HG02973 (cell line): ENCODE data around the gene CRYGD.
A peak's percentile ranks its signal among the peaks of the same experiment; 100 is the strongest.

ENCODE experiments used
- ATAC-seq: cut with Tn5 transposase; IDR thresholded peaks from one replicate; pipeline ENCODE4 v1.9.1; 2021; ENCODE audit warnings: moderate library complexity; ENCODE audit not compliant: unreplicated experiment

The CRYGD gene

DNA sequence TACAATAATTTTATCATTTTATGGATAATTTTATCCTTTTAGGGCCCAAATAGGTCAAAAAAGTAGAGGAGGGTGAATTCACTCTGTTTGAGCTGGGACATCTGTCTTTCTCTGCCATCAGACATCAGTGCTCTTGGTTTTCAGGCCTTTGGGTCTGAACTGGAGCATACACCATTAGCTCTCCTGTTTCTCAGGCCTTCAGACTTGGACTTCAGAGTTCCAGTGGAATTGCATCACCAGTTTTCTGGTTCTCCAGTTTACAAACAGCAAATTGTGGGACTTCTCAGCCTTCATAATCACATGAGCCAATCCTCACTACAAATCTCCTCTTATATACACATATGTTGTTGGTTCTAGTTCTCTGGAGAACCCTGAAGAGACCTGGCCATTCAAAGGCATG lies 33.9 kb downstream of the CRYGD start:
- ATAC-seq, result no peak

DNA sequence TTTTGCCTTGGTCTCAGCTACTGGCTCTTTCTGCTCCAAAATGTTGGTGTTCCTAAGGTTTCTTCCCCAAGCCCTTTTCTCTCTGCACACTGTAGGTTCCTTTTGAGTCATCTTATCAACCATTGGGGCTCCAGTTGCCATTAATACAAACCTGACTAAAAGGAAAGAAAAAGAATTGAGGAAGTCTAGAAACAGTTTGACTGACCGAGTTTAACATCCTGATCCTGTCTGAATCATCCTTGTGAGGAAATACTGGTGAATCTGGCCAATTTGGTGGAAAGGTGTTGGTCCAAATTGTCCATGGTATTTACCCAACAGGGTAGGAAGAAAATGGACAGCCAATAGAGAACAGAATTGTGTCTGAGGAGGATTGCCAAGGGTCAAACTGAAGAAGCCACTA lies 38.3 kb downstream of the CRYGD start:
- ATAC-seq, result no peak

DNA sequence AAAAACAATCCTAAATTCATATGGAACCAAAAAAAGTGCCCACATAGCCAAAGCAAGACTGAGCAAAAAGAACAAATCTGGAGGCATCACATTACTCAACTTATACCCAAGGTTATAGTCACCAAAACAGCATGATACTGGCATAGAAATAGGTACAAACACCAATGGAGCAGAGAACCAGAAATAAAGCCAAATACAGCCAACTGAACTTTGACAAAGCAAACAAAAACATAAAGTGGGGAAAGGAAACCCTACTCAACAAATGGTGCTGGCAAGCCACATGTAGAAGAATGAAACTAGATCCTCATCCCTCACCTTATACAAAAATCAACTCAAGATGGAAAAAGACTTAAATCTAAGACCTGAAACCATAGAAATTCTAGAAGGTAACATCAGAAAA lies 40.5 kb downstream of the CRYGD start:
- no peak for ATAC-seq

DNA sequence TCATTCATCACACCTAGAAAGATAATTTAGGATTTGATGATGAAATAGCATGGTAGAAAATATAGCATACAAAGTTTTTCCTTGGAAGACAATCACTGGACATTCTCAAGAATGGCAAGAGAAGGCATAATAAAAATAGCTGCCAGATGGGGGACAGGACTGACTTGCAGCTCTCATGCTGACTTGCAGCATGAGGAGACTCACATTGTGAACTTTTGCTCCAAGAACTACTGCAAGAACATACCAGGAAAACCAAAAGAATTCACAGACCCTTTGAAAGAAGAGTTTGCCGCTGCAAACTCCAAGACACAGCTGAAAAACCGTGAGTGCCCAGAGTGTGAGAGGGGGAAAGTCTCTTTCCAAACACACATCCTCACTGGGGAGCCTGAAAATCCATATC lies 47.0 kb downstream of the CRYGD start:
- ATAC-seq, result no peak

DNA sequence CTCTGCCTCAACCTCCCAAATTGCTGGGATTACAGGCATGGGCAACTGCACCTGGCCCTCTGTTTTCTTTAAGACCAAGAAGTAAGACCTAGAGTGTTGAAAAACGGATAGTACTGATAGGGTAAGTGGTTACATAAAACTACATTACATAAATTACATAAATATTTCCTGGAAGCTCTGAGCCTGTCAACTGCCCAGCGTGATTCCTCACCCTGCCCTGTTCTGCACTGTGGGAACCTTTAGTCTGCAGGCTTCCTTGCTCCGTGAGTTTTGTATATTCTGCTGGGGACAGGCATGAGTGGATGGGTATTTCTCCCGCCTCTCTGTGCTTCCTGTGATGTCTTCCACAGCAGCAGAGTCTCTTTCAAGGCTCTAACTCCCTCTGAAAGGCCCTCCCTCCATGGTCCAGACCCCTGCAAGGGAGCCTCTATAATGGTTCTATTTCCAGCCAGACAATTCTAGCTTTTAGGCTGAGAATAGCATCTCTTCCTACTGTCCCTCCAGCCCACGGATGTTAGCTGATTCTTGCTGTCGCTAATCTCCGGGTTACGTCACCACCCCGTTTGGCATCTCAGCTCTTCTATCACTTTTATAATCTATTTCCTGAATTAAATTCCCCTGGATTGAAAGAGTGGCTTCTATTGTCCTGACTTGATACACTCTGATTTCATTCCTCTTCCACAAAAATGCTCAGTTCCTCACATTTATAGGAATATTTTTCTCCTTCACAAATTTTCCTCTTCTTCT lies 49.5 kb downstream of the CRYGD start:
- ATAC-seq, result no peak

DNA sequence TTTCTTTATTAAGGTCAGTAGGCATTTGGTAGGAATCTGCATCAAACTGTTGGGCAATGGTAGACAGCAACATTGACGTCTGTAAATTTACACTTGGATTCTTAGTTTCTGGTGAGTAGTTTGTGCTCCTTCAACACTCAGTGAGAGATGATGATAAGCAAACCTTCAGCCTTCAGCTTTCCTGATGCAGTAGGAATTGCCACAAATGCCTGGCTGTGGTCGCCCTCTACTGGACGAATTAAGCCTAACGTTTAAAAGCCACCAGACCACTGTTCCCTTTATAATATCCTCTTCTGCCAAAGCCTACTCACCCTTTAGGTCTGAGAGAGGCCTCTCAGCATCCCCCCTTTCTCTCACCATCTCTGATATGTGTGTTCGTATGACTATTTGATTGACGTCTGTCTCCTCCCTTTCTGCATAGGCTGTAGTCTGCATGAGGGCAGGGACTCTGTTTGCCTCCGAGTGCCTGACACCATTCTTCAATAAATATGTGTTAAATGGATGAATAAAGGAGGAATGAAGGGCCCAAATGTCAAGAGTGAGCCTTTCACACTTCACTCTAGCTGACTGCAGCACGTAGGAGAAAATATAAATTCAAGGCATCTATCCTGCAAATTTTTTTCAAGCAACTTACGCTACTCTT lies 52.0 kb downstream of the CRYGD start:
- ATAC-seq, result peak; percentile 74
